ENCODE data around the gene HARS2.
"Not testable (repeated sequence)": the region's sequence is repeated elsewhere in the genome, so short reads cannot be mapped to it uniquely, and the experiment has no call there.

Gene HARS2

GRCh38 chr5:140710899-140711552 is 19.8 kb downstream of the HARS2 start:
- Mint-ChIP-seq H3K9me3 (peaks cover 5% of the 10 kb centered on the region), H3K36me3 (ENCODE audit: low read depth) (peaks cover 15% of the 10 kb centered on the region), H3K4me1 (peaks cover 5% of the 10 kb centered on the region), H3K4me3 (peak overlapping the region; percentile 86 to 90 (median 89)), H3K27ac (peak overlapping the region; percentile 52 to 82 (median 55)), H3K27me3 (ENCODE audit: low read depth) (peaks cover 5% of the 10 kb centered on the region)
- TF ChIP-seq CTCF (IDR thresholded peaks at IDR 0.05; ENCODE audit: unreplicated experiment in 3 of 3), result no peak

GRCh38 chr5:140711794-140712193 is 20.5 kb downstream of the HARS2 start:
- peaks cover 5% of the 10 kb centered on the region for H3K9me3 Mint-ChIP-seq
- H3K36me3 Mint-ChIP-seq (ENCODE audit: low read depth), result peaks cover 8% of the 10 kb centered on the region
- no peak for TF ChIP-seq CTCF (IDR thresholded peaks at IDR 0.05; ENCODE audit: unreplicated experiment in 3 of 3)
- H3K4me3 Mint-ChIP-seq, result peak overlapping the region; percentile 86 to 90 (median 89)
- peaks cover 5% of the 10 kb centered on the region for H3K27me3 Mint-ChIP-seq (ENCODE audit: low read depth)
- peaks cover 5% of the 10 kb centered on the region for H3K4me1 Mint-ChIP-seq
- no peak overlapping the region for H3K27ac Mint-ChIP-seq

DNA sequence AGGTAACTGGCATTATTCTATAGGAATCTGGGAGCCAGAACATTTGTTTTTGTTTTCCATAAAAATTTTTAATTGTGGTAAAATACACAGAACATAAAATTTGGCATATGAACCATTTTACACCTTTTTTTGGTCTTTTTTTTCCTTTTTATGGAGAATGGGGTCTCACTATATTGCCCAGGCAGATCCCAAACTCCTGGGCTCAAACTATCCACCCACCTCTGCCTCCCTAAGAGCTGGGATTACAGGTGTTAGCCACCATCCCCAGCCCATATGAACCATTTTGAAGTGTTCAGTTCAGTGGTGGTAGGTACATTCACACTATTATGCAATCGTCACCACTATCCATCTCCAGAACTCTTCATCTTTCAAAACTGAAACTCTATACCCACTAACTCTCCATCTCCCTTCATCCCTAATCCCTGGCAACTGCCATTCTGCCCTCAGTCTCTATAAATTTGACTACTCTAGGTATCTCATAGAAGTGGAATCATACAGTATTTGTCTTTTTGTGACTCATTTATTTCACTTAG is 22.4 kb downstream of the HARS2 start:
- Mint-ChIP-seq H3K9me3 (peaks cover 5% of the 10 kb centered on the region), H3K27ac (no peak overlapping the region), H3K4me3 (no peak overlapping the region), H3K4me1 (peaks cover 5% of the 10 kb centered on the region), H3K36me3 (ENCODE audit: low read depth) (no peaks in the 10 kb centered on the region), H3K27me3 (ENCODE audit: low read depth) (peaks cover 5% of the 10 kb centered on the region)
- TF ChIP-seq CTCF (IDR thresholded peaks at IDR 0.05; ENCODE audit: unreplicated experiment in 3 of 3), result no peak

DNA sequence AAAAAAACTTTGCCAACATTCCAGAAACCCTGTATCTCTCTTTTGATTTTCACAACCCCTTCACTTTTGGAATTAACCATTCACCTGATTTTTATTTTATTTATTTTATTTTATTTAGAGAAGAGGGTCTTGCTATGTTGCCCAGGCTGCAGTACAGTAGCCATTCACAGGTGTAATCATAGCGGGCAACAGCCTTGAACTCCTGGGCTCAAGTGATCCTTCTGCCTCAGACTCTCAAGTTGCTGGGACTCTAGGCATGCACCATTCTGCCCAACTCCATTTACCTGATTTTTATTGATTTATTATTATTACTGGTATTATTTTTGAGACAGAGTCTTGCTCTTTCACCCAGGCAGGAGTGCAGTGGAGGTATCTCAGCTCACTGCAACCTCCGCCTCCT is 25.0 kb downstream of the HARS2 start:
- not testable (repeated sequence) for H3K36me3 Mint-ChIP-seq (ENCODE audit: low read depth); H3K27me3 Mint-ChIP-seq (ENCODE audit: low read depth); H3K4me3 Mint-ChIP-seq; H3K9me3 Mint-ChIP-seq; H3K4me1 Mint-ChIP-seq; H3K27ac Mint-ChIP-seq

- H3K36me3 Mint-ChIP-seq (ENCODE audit: low read depth), result no peaks in the 10 kb centered on the region
- no peak for TF ChIP-seq CTCF (IDR thresholded peaks at IDR 0.05; ENCODE audit: unreplicated experiment in 3 of 3)
- H3K9me3 Mint-ChIP-seq, result no peaks in the 10 kb centered on the region
- H3K4me1 Mint-ChIP-seq, result no peaks in the 10 kb centered on the region
- H3K27ac Mint-ChIP-seq, result no peak overlapping the region
- H3K27me3 Mint-ChIP-seq (ENCODE audit: low read depth), result peaks cover 4% of the 10 kb centered on the region
- H3K4me3 Mint-ChIP-seq, result no peak overlapping the region
Observed at GRCh38 chr5:140718266-140718592, 27.0 kb downstream of the HARS2 start.

DNA sequence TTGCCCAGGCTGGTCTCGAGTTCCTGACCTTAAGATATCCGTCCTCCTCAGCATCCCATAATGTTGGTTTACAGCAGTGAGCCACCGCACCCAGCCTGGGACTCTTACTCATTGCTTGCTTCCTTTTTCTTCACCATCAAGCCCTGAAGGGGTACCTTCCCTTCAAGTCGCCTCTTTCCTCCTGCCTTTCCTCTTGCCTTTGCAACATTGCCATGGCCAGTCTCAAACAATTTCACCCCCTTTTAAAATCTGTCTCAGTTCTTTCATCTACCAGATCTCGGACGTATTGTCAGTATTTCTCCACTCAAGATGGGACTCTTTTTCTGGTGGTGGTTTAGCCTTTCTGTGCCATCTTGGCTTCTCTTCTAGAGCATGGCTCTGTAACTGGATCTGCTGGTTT is 29.5 kb downstream of the HARS2 start:
- not testable (repeated sequence) for H3K4me3 Mint-ChIP-seq; H3K36me3 Mint-ChIP-seq (ENCODE audit: low read depth); H3K9me3 Mint-ChIP-seq; H3K27me3 Mint-ChIP-seq (ENCODE audit: low read depth); H3K27ac Mint-ChIP-seq; H3K4me1 Mint-ChIP-seq

GRCh38 chr5:140721395-140721794 is 30.1 kb downstream of the HARS2 start:
- not testable (repeated sequence) for H3K27me3 Mint-ChIP-seq (ENCODE audit: low read depth); H3K36me3 Mint-ChIP-seq (ENCODE audit: low read depth); H3K9me3 Mint-ChIP-seq; H3K4me3 Mint-ChIP-seq; H3K4me1 Mint-ChIP-seq; H3K27ac Mint-ChIP-seq
